SK-N-SH (cell line): ENCODE measurements around the gene SUPV3L1. TPM values are rescaled to one million over a fixed set of nuclear protein-coding genes. Genes with fewer than 3 reads are reported as not detected.

ENCODE experiments used
- CTCF ChIA-PET: fragments of 300-600, 350-600 bp; formaldehyde crosslinking; extraction: SDS; loops from one replicate; lab custom pipeline; 2021; lab: Yijun Ruan, JAX
- POLR2A ChIA-PET: fragments of 350-600 bp; sonication (Branson Sonifier 250); formaldehyde crosslinking; extraction: SDS; loops from one replicate; lab custom pipeline; 2020; ENCODE audit warnings: antibody characterized with exemption, inconsistent platforms; lab: Yijun Ruan, JAX
- DNase-seq: peaks from one replicate; pipeline ENCODE4 v3.0.0; 2012
- H2AFZ ChIP-seq: fragments of 200-600 bp; sonication (generic); 2 replicates; pipeline ENCODE4 v1.8.1; 2016; ENCODE audit warnings: antibody characterized with exemption, mild to moderate bottlenecking, low read depth
- H3F3A ChIP-seq: fragments of 200-600 bp; sonication (generic); replicated peaks from 2 replicates; pipeline ENCODE3; 2016; ENCODE audit warnings: antibody characterized with exemption, mild to moderate bottlenecking; ENCODE audit not compliant: insufficient read depth
- H3K27ac ChIP-seq, 2 experiments: fragments of 200-500 bp in 1 of 2; fragments of 200-600 bp in 1 of 2; sonication (Bioruptor generic) in 1 of 2; sonication (generic), shearing (Covaris generic) in 1 of 2; 2 replicates each; pipeline versions ENCODE4 v1.5.1 to v1.6.1; 2014 to 2016; ENCODE audit warnings: low read depth in 2 of 2, inconsistent platforms in 1 of 2, low read length in 1 of 2, mild to moderate bottlenecking in 1 of 2, mixed read lengths in 1 of 2
- H3K27me3 ChIP-seq: fragments of 200-600 bp; sonication (generic), shearing (Covaris generic); 2 replicates; pipeline ENCODE4 v1.6.1; 2016; ENCODE audit warnings: mixed run types; ENCODE audit not compliant: insufficient read depth
- H3K36me3 ChIP-seq, 2 experiments: fragments of 200-500 bp in 1 of 2; fragments of 200-600 bp in 1 of 2; sonication (Bioruptor generic) in 1 of 2; sonication (generic) in 1 of 2; replicated peaks in 1 of 2; 2 replicates each; pipeline versions ENCODE3 to v1.5.1; 2014 to 2016; ENCODE audit warnings: low read length in 1 of 2, mild to moderate bottlenecking in 1 of 2; ENCODE audit not compliant: insufficient read depth in 2 of 2, control insufficient read depth in 1 of 2
- H3K4me1 ChIP-seq, 2 experiments: fragments of 200-500 bp in 1 of 2; fragments of 200-600 bp in 1 of 2; sonication (Bioruptor generic) in 1 of 2; sonication (generic), shearing (Covaris generic) in 1 of 2; 2 replicates each; pipeline versions ENCODE4 v1.5.1 to v1.6.1; 2014 to 2016; ENCODE audit warnings: low read depth in 1 of 2, low read length in 1 of 2, mixed run types in 1 of 2; ENCODE audit not compliant: insufficient read depth in 2 of 2, control insufficient read depth in 1 of 2
- H3K4me2 ChIP-seq: fragments of 200-600 bp; sonication (generic), shearing (Covaris generic); 2 replicates; pipeline ENCODE4 v1.6.1; 2017; ENCODE audit warnings: mixed run types
- H3K4me3 ChIP-seq, 2 experiments: fragments of 200-500 bp in 1 of 2; fragments of 200-600 bp in 1 of 2; sonication (Bioruptor generic) in 1 of 2; sonication (generic), shearing (Covaris generic) in 1 of 2; 2 replicates each; pipeline versions ENCODE4 v1.5.1 to v1.8.1; 2014 to 2016; ENCODE audit warnings: low read depth in 2 of 2, inconsistent platforms in 1 of 2, low read length in 1 of 2, mild to moderate bottlenecking in 1 of 2, mixed read lengths in 1 of 2, moderate library complexity in 1 of 2
- H3K79me2 ChIP-seq: fragments of 200-600 bp; sonication (generic); 2 replicates; pipeline ENCODE4 v1.8.1; 2017; ENCODE audit warnings: mild to moderate bottlenecking; ENCODE audit not compliant: insufficient read depth
- H3K9ac ChIP-seq: fragments of 200-600 bp; sonication (generic); 2 replicates; pipeline ENCODE4 v1.6.1; 2017; ENCODE audit warnings: mixed run types
- H3K9me2 ChIP-seq: fragments of 200-600 bp; sonication (generic); 2 replicates; pipeline ENCODE4 v1.6.1; 2017; ENCODE audit warnings: mixed run types
- H3K9me3 ChIP-seq: fragments of 200-600 bp; sonication (generic); 2 replicates; pipeline ENCODE4 v1.6.1; 2017; ENCODE audit warnings: mixed run types, mild to moderate bottlenecking, moderate library complexity
- H4K20me1 ChIP-seq: fragments of 200-600 bp; sonication (generic); 2 replicates; pipeline ENCODE4 v1.6.1; 2017; ENCODE audit warnings: mild to moderate bottlenecking, mixed run types; ENCODE audit not compliant: insufficient read depth
- CHD2 ChIP-seq: fragments of 150-350 bp; IDR thresholded peaks from 2 replicates; pipeline ENCODE4 v1.6.1; 2018; ENCODE audit warnings: low read length; ENCODE audit not compliant: partially characterized antibody
- CTCF ChIP-seq: fragments of 200-600 bp; sonication (generic); IDR thresholded peaks from 2 replicates; pipeline ENCODE4 v1.6.1; 2017; ENCODE audit warnings: antibody characterized with exemption, mild to moderate bottlenecking, moderate library complexity
- EZH2phosphoT487 ChIP-seq: fragments of 200-600 bp; sonication (generic); IDR thresholded peaks from 2 replicates; pipeline ENCODE4 v1.6.1; 2017; ENCODE audit warnings: low read depth, mixed run types, mild to moderate bottlenecking, antibody characterized with exemption, moderate library complexity, borderline replicate concordance
- FOSL2 ChIP-seq: IDR thresholded peaks from 2 replicates; pipeline ENCODE4 v1.4.0; 2012; ENCODE audit warnings: low read depth, mild to moderate bottlenecking, moderate library complexity, borderline replicate concordance
- GATA2 ChIP-seq: sonication (generic); formaldehyde crosslinking; IDR thresholded peaks from 2 replicates; pipeline ENCODE4 v1.5.0; 2020; ENCODE audit warnings: mild to moderate bottlenecking, missing genetic modification reagents
- JUND ChIP-seq: IDR thresholded peaks from 2 replicates; pipeline ENCODE4 v1.4.0; 2012
- MXI1 ChIP-seq: IDR thresholded peaks from 2 replicates; pipeline ENCODE4 v1.6.1; 2012; ENCODE audit warnings: mild to moderate bottlenecking, low read depth, low read length, improper control_type of control experiment
- RAD21 ChIP-seq: IDR thresholded peaks from 2 replicates; pipeline ENCODE4 v1.6.1; 2012; ENCODE audit warnings: mild to moderate bottlenecking, low read length
- RXRA ChIP-seq: IDR thresholded peaks from 2 replicates; pipeline ENCODE4 v1.4.0; 2012; ENCODE audit warnings: low read depth, mild to moderate bottlenecking, borderline replicate concordance
- SIN3A ChIP-seq: IDR thresholded peaks from 2 replicates; pipeline ENCODE4 v1.6.1; 2012; ENCODE audit warnings: low read depth, mild to moderate bottlenecking, low read length, moderate library complexity, borderline replicate concordance
- SMC3 ChIP-seq: IDR thresholded peaks from 2 replicates; pipeline ENCODE4 v1.6.1; 2012; ENCODE audit warnings: low read depth, low read length, improper control_type of control experiment
- TEAD4 ChIP-seq: IDR thresholded peaks from 2 replicates; pipeline ENCODE4 v1.4.0; 2012; ENCODE audit warnings: mild to moderate bottlenecking, borderline replicate concordance; ENCODE audit not compliant: insufficient read depth
- USF1 ChIP-seq: IDR thresholded peaks from 2 replicates; pipeline ENCODE4 v1.4.0; 2012; ENCODE audit warnings: low read depth, borderline replicate concordance
- WGBS: methylation state at CpG from one replicate; pipeline ENCODE4 v1.1.6; 2017; ENCODE audit warnings: low lambda C conversion rate; 5-methylcytosine and 5-hydroxymethylcytosine counted together
- polyA plus RNA-seq, 3 experiments: library from polyadenylated mRNA; depleted of rRNA; stranded (reverse); fragments of >200 nt; gene quantifications; 2 replicates each; pipeline ENCODE4 v1.2.3, GENCODE V29; 2012

The SUPV3L1 gene
- polyA plus RNA-seq, 1 of the 3 experiments (the other 2 are of a cell fraction), result 19.8 TPM

- DNase-seq, result no peak
- Histone ChIP-seq H3K27me3 (no peaks in the 10 kb centered on the region), H3K4me2 (no peak overlapping the region), H3K9ac (no peak overlapping the region), H4K20me1 (no peaks in the 10 kb centered on the region), H3K9me3 (no peaks in the 10 kb centered on the region), H3K4me3 (no peak overlapping the region), H3K27ac (no peak overlapping the region), H3F3A (no peaks in the 10 kb centered on the region), H3K4me1 (peaks cover 9 to 17% of the 10 kb centered on the region in 2 experiments; a peak in 2 of 4 replicates), H3K36me3 (no peaks in the 10 kb centered on the region), H3K79me2 (no peaks in the 10 kb centered on the region), H3K9me2 (no peaks in the 10 kb centered on the region), H2AFZ (no peak overlapping the region)
- no peak for TF ChIP-seq USF1
- TF ChIP-seq JUND, result no peak
- TF ChIP-seq MXI1, result no peak
- TF ChIP-seq FOSL2, result no peak
- TF ChIP-seq SIN3A, result no peak
- TF ChIP-seq RAD21, result no peak
- no peak for TF ChIP-seq GATA2
- no peak for TF ChIP-seq CHD2
- no peak for TF ChIP-seq TEAD4
- no peak for TF ChIP-seq RXRA
- TF ChIP-seq SMC3, result no peak
- no peak for TF ChIP-seq EZH2phosphoT487
- POLR2A ChIA-PET, result interaction anchor here (0.7 kb wide), 1 partner anchor 131 kb away, joined by 3 read pairs; no protein-coding TSS in a partner anchor
- 78% methylated on average over 9 of the region's 9 CpGs for WGBS
- CTCF ChIA-PET, result interaction anchor here (0.9 to 1.9 kb wide), 5 partner anchors 9 to 187 kb away, joined by 3 to 5 read pairs (median 3); no protein-coding TSS in a partner anchor
Observed at GRCh38 chr10:69220507-69220906, 40.5 kb downstream of the SUPV3L1 start.

- Histone ChIP-seq H3K4me3 (no peak overlapping the region; a peak in 1 of 4 replicates), H4K20me1 (no peaks in the 10 kb centered on the region), H3K27me3 (no peaks in the 10 kb centered on the region), H3K4me2 (no peak overlapping the region)
- TF ChIP-seq RAD21, result peak; percentile 36
- no peak for TF ChIP-seq USF1
- TF ChIP-seq CTCF, result peak; percentile 81
- TF ChIP-seq, all 33 proteins: peak for 2
- 60% methylated on average over 11 of the region's 11 CpGs for WGBS
- Histone ChIP-seq H2AFZ (no peak overlapping the region), H3K36me3 (no peaks in the 10 kb centered on the region), H3K9me3 (no peaks in the 10 kb centered on the region), H3F3A (no peaks in the 10 kb centered on the region), H3K4me1 (peaks cover under 1 to 14% of the 10 kb centered on the region in 2 experiments; a peak in 1 of 4 replicates), H3K9me2 (no peaks in the 10 kb centered on the region), H3K27ac (no peak overlapping the region), H3K79me2 (no peaks in the 10 kb centered on the region), H3K9ac (no peak overlapping the region)
- CTCF ChIA-PET, result interaction anchor here (0.6 to 1.6 kb wide), 5 partner anchors 9 to 214 kb away, joined by 3 to 6 read pairs (median 3); no protein-coding TSS in a partner anchor
- peak; percentile 57 for DNase-seq
- POLR2A ChIA-PET, result no interaction called here
Observed at GRCh38 chr10:69222157-69223027, 42.4 kb downstream of the SUPV3L1 start.
